Measurements from ENCODE around the gene CCIN.

DNA sequence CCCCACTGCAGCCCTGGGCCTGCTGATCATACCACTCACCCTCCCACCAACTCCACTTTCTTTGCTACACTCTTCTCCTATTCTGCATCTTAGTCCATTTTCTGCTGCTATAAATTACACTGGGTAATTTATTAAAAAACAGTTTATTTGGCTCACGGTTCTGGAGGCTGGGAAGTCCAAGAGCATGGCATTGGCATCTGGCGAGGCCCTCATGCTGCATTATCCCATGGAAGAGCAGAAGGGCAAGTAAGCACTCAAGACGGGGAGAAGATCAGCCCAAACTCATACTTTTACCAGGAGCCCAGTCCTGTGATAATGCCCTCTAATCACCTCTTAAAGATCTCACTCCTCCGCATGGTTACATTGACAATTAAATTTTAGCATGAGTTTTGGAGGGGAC lies 23.2 kb upstream of the CCIN start:
- TF ChIP-seq, protein P1, sequence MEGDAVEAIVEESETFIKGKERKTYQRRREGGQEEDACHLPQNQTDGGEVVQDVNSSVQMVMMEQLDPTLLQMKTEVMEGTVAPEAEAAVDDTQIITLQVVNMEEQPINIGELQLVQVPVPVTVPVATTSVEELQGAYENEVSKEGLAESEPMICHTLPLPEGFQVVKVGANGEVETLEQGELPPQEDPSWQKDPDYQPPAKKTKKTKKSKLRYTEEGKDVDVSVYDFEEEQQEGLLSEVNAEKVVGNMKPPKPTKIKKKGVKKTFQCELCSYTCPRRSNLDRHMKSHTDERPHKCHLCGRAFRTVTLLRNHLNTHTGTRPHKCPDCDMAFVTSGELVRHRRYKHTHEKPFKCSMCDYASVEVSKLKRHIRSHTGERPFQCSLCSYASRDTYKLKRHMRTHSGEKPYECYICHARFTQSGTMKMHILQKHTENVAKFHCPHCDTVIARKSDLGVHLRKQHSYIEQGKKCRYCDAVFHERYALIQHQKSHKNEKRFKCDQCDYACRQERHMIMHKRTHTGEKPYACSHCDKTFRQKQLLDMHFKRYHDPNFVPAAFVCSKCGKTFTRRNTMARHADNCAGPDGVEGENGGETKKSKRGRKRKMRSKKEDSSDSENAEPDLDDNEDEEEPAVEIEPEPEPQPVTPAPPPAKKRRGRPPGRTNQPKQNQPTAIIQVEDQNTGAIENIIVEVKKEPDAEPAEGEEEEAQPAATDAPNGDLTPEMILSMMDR (IDR thresholded peaks at IDR 0.05): no peak
- no peak for TF ChIP-seq POLR2AphosphoS5 (IDR thresholded peaks at IDR 0.05)
- TF ChIP-seq POLR2A (IDR thresholded peaks at IDR 0.05): no peak

Data from gastroesophageal sphincter (tissue), 3 donors.